Esophagus squamous epithelium (tissue), 5 donors: ENCODE results near the gene LRRC15. TPM values are rescaled to one million over a fixed set of nuclear protein-coding genes. Genes with fewer than 3 reads are reported as not detected.

Experiments
- DNase-seq: peaks from one replicate; lab custom pipeline; 2025; lab: John Stamatoyannopoulos, UW
- H3K27ac ChIP-seq, 4 donors: fragments of 200-600 bp; sonication (generic); one replicate each; pipeline ENCODE4 v1.5.1; 2016 to 2019; ENCODE audit warnings: mild to moderate bottlenecking in 1 of 4
- H3K27me3 ChIP-seq, 4 donors: fragments of 200-600 bp; sonication (generic); 1 replicate in 3 of 4; 2 replicates in 1 of 4; pipeline versions ENCODE4 v1.5.1 to v1.6.0; 2017 to 2021; ENCODE audit warnings: antibody characterized with exemption in 1 of 4
- H3K36me3 ChIP-seq, 3 donors: fragments of 200-600 bp; sonication (generic); one replicate each; pipeline ENCODE4 v1.5.1; 2016 to 2019
- H3K4me1 ChIP-seq, 3 donors: fragments of 200-600 bp; sonication (generic); one replicate each; pipeline ENCODE4 v1.5.1; 2017 to 2019
- H3K4me3 ChIP-seq, 4 donors: fragments of 200-600 bp; sonication (generic); 1 replicate in 3 of 4; 2 replicates in 1 of 4; pipeline ENCODE4 v1.5.1; 2016 to 2019; ENCODE audit warnings: mild to moderate bottlenecking in 2 of 4, moderate library complexity in 1 of 4
- H3K9me3 ChIP-seq, 3 donors: fragments of 200-600 bp; sonication (generic); one replicate each; pipeline ENCODE4 v1.5.1; 2016 to 2019
- POLR2A ChIP-seq, 4 donors: fragments of 450-650 bp; IDR thresholded peaks; one replicate each; pipeline ENCODE4 v1.6.1; 2017; ENCODE audit warnings: antibody characterized with exemption in 4 of 4, mild to moderate bottlenecking in 4 of 4, moderate library complexity in 3 of 4
- WGBS, 2 donors: methylation state at CpG; one replicate each; pipeline ENCODE4 v1.1.5; 2018; 5-methylcytosine and 5-hydroxymethylcytosine counted together
- intact Hi-C: fragments of 100-400 bp; cut with DNase I; formaldehyde crosslinking; loops from one replicate; pipeline ENCODE4 v1.15.0; 2022
- total RNA-seq, 4 donors: library from RNA; depleted of rRNA; stranded (reverse); fragments of >200 nt; gene quantifications; one replicate each; pipeline ENCODE4 v1.1.0, GENCODE V29; 2016
- TF ChIP-seq, protein P1 (sequence below), 6 experiments: fragments of 450-650 bp in 4 of 6; fragments of 200-600 bp in 2 of 6; sonication (generic) in 2 of 6; IDR thresholded peaks; one replicate each; pipeline ENCODE4 v1.5.1; 2016 to 2019; ENCODE audit warnings: antibody characterized with exemption in 6 of 6, mild to moderate bottlenecking in 4 of 6, moderate library complexity in 4 of 6
- donor health status: DM: yes; HTN: yes; CAD: no.

The LRRC15 gene
- total RNA-seq, 4 donors from 2014 or later = 0.38 TPM; not detected in 3

DNA sequence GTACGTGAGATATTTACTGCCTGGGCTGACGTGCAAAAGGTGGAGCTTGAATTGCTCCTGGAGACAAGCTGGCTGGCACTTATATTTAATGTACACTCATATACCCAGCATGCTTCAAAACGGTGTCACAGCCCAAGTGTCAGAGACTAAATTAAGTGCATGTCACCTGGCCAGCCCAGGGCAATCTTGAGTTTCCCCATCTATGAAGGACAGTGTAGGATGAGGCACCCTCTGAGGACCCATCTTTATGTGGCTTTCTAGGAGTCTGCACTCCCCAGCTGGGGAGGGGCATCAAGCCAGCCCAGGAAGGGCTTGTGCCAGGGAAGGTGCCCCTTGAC is 5.3 kb downstream of the LRRC15 start:
- intact Hi-C loops = no loop called here
- TF ChIP-seq, protein P1, sequence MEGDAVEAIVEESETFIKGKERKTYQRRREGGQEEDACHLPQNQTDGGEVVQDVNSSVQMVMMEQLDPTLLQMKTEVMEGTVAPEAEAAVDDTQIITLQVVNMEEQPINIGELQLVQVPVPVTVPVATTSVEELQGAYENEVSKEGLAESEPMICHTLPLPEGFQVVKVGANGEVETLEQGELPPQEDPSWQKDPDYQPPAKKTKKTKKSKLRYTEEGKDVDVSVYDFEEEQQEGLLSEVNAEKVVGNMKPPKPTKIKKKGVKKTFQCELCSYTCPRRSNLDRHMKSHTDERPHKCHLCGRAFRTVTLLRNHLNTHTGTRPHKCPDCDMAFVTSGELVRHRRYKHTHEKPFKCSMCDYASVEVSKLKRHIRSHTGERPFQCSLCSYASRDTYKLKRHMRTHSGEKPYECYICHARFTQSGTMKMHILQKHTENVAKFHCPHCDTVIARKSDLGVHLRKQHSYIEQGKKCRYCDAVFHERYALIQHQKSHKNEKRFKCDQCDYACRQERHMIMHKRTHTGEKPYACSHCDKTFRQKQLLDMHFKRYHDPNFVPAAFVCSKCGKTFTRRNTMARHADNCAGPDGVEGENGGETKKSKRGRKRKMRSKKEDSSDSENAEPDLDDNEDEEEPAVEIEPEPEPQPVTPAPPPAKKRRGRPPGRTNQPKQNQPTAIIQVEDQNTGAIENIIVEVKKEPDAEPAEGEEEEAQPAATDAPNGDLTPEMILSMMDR (IDR thresholded peaks at IDR 0.05) = no peak
- TF ChIP-seq POLR2A (IDR thresholded peaks at IDR 0.05) = no peak
- no peak overlapping the region for H3K27ac ChIP-seq
- no peaks in the 10 kb centered on the region for H3K9me3 ChIP-seq
- H3K4me3 ChIP-seq = no peak overlapping the region
- H3K36me3 ChIP-seq = no peaks in the 10 kb centered on the region
- WGBS, 2 donors = 71 to 80% methylated on average over 3 of the region's 3 CpGs
- DNase-seq = no peak
- peaks cover 0 to 11% (median 7%) of the 10 kb centered on the region in 3 donors for H3K4me1 ChIP-seq
- peaks cover 0 to 46% (median 2%) of the 10 kb centered on the region in 4 donors for H3K27me3 ChIP-seq

DNA sequence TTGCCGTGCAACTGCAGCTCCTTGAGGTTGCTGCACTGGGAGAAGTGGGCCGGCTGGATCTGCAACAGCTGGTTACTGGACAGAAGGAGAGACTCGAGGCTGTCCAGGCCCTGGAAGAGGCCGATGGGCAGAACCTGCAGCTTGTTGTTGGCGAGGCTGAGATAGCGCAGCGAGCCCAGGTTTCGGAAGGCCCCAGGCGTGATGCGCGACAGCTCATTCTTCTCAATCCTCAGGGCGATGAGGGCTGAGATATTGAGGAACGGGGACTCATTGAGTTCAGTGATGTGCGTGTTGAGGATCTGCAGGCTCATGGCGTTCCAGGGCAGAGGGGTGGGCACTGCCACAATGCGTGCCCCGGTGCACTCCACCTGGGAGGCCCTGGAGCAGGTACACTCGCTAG is 9.0 kb downstream of the LRRC15 start:
- 93 to 97% methylated on average over 11 to 12 of the region's 18 CpGs for WGBS, 2 donors
- DNase-seq = no peak
- Histone ChIP-seq H3K27me3 (peaks cover 0 to 28% (median 0%) of the 10 kb centered on the region in 4 donors), H3K4me3 (no peak overlapping the region), H3K9me3 (no peaks in the 10 kb centered on the region), H3K36me3 (no peaks in the 10 kb centered on the region), H3K27ac (no peak overlapping the region), H3K4me1 (peaks cover 0 to 11% (median 7%) of the 10 kb centered on the region in 3 donors)
- TF ChIP-seq POLR2A (IDR thresholded peaks at IDR 0.05) = no peak
- TF ChIP-seq, protein P1 (IDR thresholded peaks at IDR 0.05) = no peak
- intact Hi-C loops = no loop called here

DNA sequence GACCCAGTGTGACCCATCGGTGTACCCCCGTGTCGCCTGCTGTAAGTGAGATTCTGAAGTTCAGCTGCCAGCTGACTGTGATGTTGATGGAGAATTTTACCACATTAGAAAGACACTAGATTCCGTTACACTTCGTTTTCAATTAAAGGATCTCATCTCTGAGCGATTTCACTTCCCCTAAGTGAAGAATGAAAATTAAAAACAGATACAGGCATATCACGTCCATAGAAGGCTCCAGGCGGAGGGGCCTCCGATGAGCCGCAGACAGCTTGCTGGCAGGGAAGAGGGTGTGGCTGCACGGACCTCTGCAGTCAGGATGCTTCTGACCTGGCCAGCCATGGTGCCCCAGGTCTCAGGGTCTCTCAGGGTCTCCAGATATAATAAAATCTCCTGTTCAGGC is 11.9 kb downstream of the LRRC15 start:
- 75 to 86% methylated on average over 6 to 10 of the region's 11 CpGs for WGBS, 2 donors
- Histone ChIP-seq H3K36me3 (no peaks in the 10 kb centered on the region), H3K27me3 (peaks cover 0 to 16% (median 0%) of the 10 kb centered on the region in 4 donors), H3K27ac (no peak overlapping the region), H3K9me3 (no peaks in the 10 kb centered on the region), H3K4me1 (no peaks in the 10 kb centered on the region), H3K4me3 (no peak overlapping the region)
- TF ChIP-seq, protein P1 (IDR thresholded peaks at IDR 0.05) = no peak
- no peak for TF ChIP-seq POLR2A (IDR thresholded peaks at IDR 0.05)
- intact Hi-C loops = no loop called here
- no peak for DNase-seq

DNA sequence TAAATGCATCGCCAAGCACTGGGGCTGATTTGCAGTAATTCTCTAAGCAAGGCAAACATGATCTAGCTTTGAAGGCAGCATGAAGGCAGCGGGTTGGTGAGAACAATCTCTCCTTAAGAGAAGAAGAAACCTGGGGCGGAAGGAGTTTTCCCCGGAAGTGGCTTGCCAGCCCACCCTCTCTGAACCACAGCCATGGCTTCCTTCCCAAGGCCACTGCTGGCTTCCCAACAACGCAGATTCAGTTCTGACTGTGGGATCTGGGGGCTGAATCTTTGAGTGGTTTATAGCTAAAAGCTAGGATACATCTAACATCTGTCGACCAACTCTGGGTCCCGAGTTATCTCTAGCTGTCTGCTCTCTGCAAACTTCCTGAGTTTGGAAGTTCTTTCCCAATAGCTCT is 14.2 kb downstream of the LRRC15 start:
- no peak for TF ChIP-seq POLR2A (IDR thresholded peaks at IDR 0.05)
- TF ChIP-seq, protein P1 (IDR thresholded peaks at IDR 0.05) = no peak
- no peak overlapping the region for H3K4me3 ChIP-seq
- H3K4me1 ChIP-seq = no peaks in the 10 kb centered on the region
- H3K27me3 ChIP-seq = peaks cover 0 to 16% (median 0%) of the 10 kb centered on the region in 4 donors
- H3K36me3 ChIP-seq = no peaks in the 10 kb centered on the region
- H3K9me3 ChIP-seq = no peaks in the 10 kb centered on the region
- WGBS, 2 donors = 73 to 86% methylated on average over 7 of the region's 7 CpGs
- no peak overlapping the region for H3K27ac ChIP-seq
- intact Hi-C loops = no loop called here
- DNase-seq = no peak

DNA sequence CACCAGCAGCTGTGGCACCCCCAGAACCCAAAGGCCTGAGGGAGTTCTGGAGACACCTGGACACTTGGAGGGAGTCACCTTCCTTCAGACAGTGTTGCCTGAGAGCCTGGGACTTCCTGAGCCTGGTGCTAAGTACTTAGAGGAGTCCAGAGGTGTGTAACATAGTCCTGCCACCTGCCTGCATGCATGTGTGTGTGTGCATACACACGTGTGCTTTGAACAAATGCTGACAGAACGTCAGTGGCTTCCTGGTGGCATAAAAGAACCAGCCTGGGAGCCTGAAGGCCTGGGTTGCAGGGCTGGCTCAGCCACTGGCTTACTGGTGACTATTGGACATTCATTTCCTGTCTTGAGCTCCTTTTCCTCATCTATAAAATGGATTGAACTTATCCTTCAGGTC is 15.2 kb downstream of the LRRC15 start:
- H3K27ac ChIP-seq = no peak overlapping the region

More for the DNA sequence above, 15.2 kb downstream of the LRRC15 start:
- intact Hi-C loops = no loop called here
- Histone ChIP-seq H3K36me3 (no peaks in the 10 kb centered on the region), H3K27me3 (peaks cover 0 to 12% (median 0%) of the 10 kb centered on the region in 4 donors), H3K4me3 (no peak overlapping the region), H3K4me1 (no peaks in the 10 kb centered on the region), H3K9me3 (no peaks in the 10 kb centered on the region)
- WGBS, 2 donors = 44 to 64% methylated on average over 2 of the region's 2 CpGs
- no peak for TF ChIP-seq POLR2A (IDR thresholded peaks at IDR 0.05)
- TF ChIP-seq, protein P1 (IDR thresholded peaks at IDR 0.05) = no peak
- no peak for DNase-seq
